Measurements from ENCODE around the gene FAS. TPM values are rescaled to one million over a fixed set of nuclear protein-coding genes. Genes with fewer than 3 reads are reported as not detected.
A peak's percentile ranks its signal among the peaks of the same experiment; 100 is the strongest.

FAS gene
- total and polyA plus RNA-seq, 4 experiments from 2014 or later: 42.4 to 80.6 (median 47.4) TPM

- CTCF ChIA-PET (ENCODE audit: partially characterized antibody): no interaction called here
- H3K4me1 Mint-ChIP-seq: peaks cover 8 to 18% (median 15%) of the 10 kb centered on the region in 4 donors
- POLR2A ChIA-PET (ENCODE audit: partially characterized antibody): interaction anchor here (0.7 to 1.0 kb wide), 3 partner anchors 9 to 24 kb away, joined by 3 read pairs; partner anchors contain the start of gene FAS
Measured at GRCh38 chr10:88966797-88967196, 23.8 kb upstream of the FAS start.

GRCh38 chr10:88968391-88968790, 22.2 kb upstream of the FAS start:
- H3K9me3 Mint-ChIP-seq: no peaks in the 10 kb centered on the region

More at GRCh38 chr10:88966797-88967196, 23.8 kb upstream of the FAS start:
- Histone ChIP-seq H3K27ac (ENCODE audit: low read depth, low read length) (no peak overlapping the region), H3K4me3 (ENCODE audit: low read length in 2 of 2) (no peak overlapping the region), H3K4me1 (ENCODE audit: insufficient read depth, low read length) (peaks cover 16% of the 10 kb centered on the region), H3K9me3 (ENCODE audit: control insufficient read depth in 1 of 2, low read length in 2 of 2) (no peaks in the 10 kb centered on the region), H3K36me3 (ENCODE audit: insufficient read depth, low read length) (no peaks in the 10 kb centered on the region), H3K27me3 (ENCODE audit: insufficient read depth, low read length) (no peaks in the 10 kb centered on the region)
- Mint-ChIP-seq H3K27ac (no peak overlapping the region), H3K27me3 (no peaks in the 10 kb centered on the region), H3K4me3 (no peak overlapping the region), H3K36me3 (peaks cover 0 to 3% of the 10 kb centered on the region in 2 donors), H3K9me3 (no peaks in the 10 kb centered on the region)
- no peak for DNase-seq
- intact Hi-C loops (cut with micrococcal nuclease): no loop called here

GRCh38 chr10:88971221-88972061, 19.2 kb upstream of the FAS start:
- Histone ChIP-seq H3K27ac (ENCODE audit: low read depth, low read length) (no peak overlapping the region), H3K27me3 (ENCODE audit: insufficient read depth, low read length) (no peaks in the 10 kb centered on the region), H3K4me3 (ENCODE audit: low read length in 2 of 2) (no peak overlapping the region), H3K9me3 (ENCODE audit: control insufficient read depth in 1 of 2, low read length in 2 of 2) (no peaks in the 10 kb centered on the region), H3K4me1 (ENCODE audit: insufficient read depth, low read length) (peaks cover 14% of the 10 kb centered on the region), H3K36me3 (ENCODE audit: insufficient read depth, low read length) (no peaks in the 10 kb centered on the region)
- no peaks in the 10 kb centered on the region for H3K9me3 Mint-ChIP-seq
- peaks cover 11 to 24% (median 14%) of the 10 kb centered on the region in 4 donors for H3K4me1 Mint-ChIP-seq
- intact Hi-C loops (cut with micrococcal nuclease): no loop called here
- no peak overlapping the region for H3K4me3 Mint-ChIP-seq
- no peaks in the 10 kb centered on the region for H3K27me3 Mint-ChIP-seq
- DNase-seq: no peak
- no peak overlapping the region for H3K27ac Mint-ChIP-seq
- ChIA-PET POLR2A (ENCODE audit: partially characterized antibody) (interaction anchor here (1.0 kb wide), 1 partner anchor 11 kb away, joined by 3 read pairs; no protein-coding TSS in a partner anchor), CTCF (ENCODE audit: partially characterized antibody) (interaction anchor here (0.7 to 1.4 kb wide), 4 partner anchors 24 to 250 kb away, joined by 3 to 4 read pairs (median 3); no protein-coding TSS in a partner anchor)
- peaks cover 0 to 2% of the 10 kb centered on the region in 2 donors for H3K36me3 Mint-ChIP-seq

More at GRCh38 chr10:88968391-88968790, 22.2 kb upstream of the FAS start:
- no peak for DNase-seq
- intact Hi-C loops (cut with micrococcal nuclease): no loop called here
- no peak overlapping the region for H3K4me3 Mint-ChIP-seq
- Histone ChIP-seq H3K4me1 (ENCODE audit: insufficient read depth, low read length) (peaks cover 2% of the 10 kb centered on the region), H3K4me3 (ENCODE audit: low read length in 2 of 2) (no peak overlapping the region), H3K9me3 (ENCODE audit: control insufficient read depth in 1 of 2, low read length in 2 of 2) (no peaks in the 10 kb centered on the region), H3K27ac (ENCODE audit: low read depth, low read length) (no peak overlapping the region), H3K27me3 (ENCODE audit: insufficient read depth, low read length) (no peaks in the 10 kb centered on the region), H3K36me3 (ENCODE audit: insufficient read depth, low read length) (no peaks in the 10 kb centered on the region)
- no peaks in the 10 kb centered on the region for H3K27me3 Mint-ChIP-seq
- H3K27ac Mint-ChIP-seq: no peak overlapping the region
- H3K4me1 Mint-ChIP-seq: peaks cover 1 to 7% (median 3%) of the 10 kb centered on the region in 4 donors
- ChIA-PET CTCF (ENCODE audit: partially characterized antibody) (interaction anchor here (0.6 to 2.2 kb wide), 2 partner anchors 19 to 34 kb away, joined by 4 to 8 read pairs; no protein-coding TSS in a partner anchor), POLR2A (ENCODE audit: partially characterized antibody) (no interaction called here)
- H3K36me3 Mint-ChIP-seq: no peaks in the 10 kb centered on the region

- Mint-ChIP-seq H3K4me1 (peaks cover 12 to 26% (median 15%) of the 10 kb centered on the region in 4 donors), H3K27me3 (no peaks in the 10 kb centered on the region), H3K4me3 (peak overlapping the region in 3 of 8 donors; percentile 91 to 100 (median 97)), H3K27ac (no peak overlapping the region), H3K36me3 (peaks cover 0 to 2% of the 10 kb centered on the region in 2 donors), H3K9me3 (no peaks in the 10 kb centered on the region)
- ChIA-PET CTCF (ENCODE audit: partially characterized antibody) (interaction anchor here (0.9 to 4.5 kb wide), 5 partner anchors 13 to 56 kb away, joined by 3 to 22 read pairs (median 3); partner anchors contain the start of gene FAS), POLR2A (ENCODE audit: partially characterized antibody) (interaction anchor here (5.4 kb wide), 1 partner anchor 17 kb away, joined by 54 read pairs; the partner anchor contains the start of gene FAS)
- H3K9me3 ChIP-seq (ENCODE audit: control insufficient read depth in 1 of 2, low read length in 2 of 2): no peaks in the 10 kb centered on the region
- no peaks in the 10 kb centered on the region for H3K27me3 ChIP-seq (ENCODE audit: insufficient read depth, low read length)
- intact Hi-C loops (cut with micrococcal nuclease): no loop called here
- H3K36me3 ChIP-seq (ENCODE audit: insufficient read depth, low read length): no peaks in the 10 kb centered on the region
- no peak for DNase-seq
- H3K4me1 ChIP-seq (ENCODE audit: insufficient read depth, low read length): peaks cover 15% of the 10 kb centered on the region
- no peak overlapping the region for H3K27ac ChIP-seq (ENCODE audit: low read depth, low read length)
- no peak overlapping the region for H3K4me3 ChIP-seq (ENCODE audit: low read length in 2 of 2)
Measured at GRCh38 chr10:88974012-88974411, 16.6 kb upstream of the FAS start.

- peak overlapping the region; percentile 83 to 98 (median 98) for H3K27ac Mint-ChIP-seq
- POLR2A ChIA-PET (ENCODE audit: partially characterized antibody): interaction anchor here (1.0 to 5.4 kb wide), 5 partner anchors 8 to 93 kb away, joined by 3 to 54 read pairs (median 3); partner anchors contain the start of gene FAS
- peaks cover 19% of the 10 kb centered on the region for H3K4me1 ChIP-seq (ENCODE audit: insufficient read depth, low read length)
- no peaks in the 10 kb centered on the region for H3K27me3 Mint-ChIP-seq
- peak overlapping the region; percentile 14 to 46 for H3K4me3 ChIP-seq (ENCODE audit: low read length in 2 of 2)
- intact Hi-C loops (cut with micrococcal nuclease): loop anchor here (1.0 kb wide), 1 partner anchor 16 kb away; the partner anchor contains the start of gene FAS
- peaks cover 0 to 2% of the 10 kb centered on the region in 2 donors for H3K36me3 Mint-ChIP-seq
- peaks cover 15 to 30% (median 19%) of the 10 kb centered on the region in 4 donors for H3K4me1 Mint-ChIP-seq
- H3K36me3 ChIP-seq (ENCODE audit: insufficient read depth, low read length): no peaks in the 10 kb centered on the region
- peak overlapping the region; percentile 59 for H3K27ac ChIP-seq (ENCODE audit: low read depth, low read length)
- H3K9me3 ChIP-seq (ENCODE audit: control insufficient read depth in 1 of 2, low read length in 2 of 2): no peaks in the 10 kb centered on the region
- CTCF ChIA-PET (ENCODE audit: partially characterized antibody): interaction anchor here (1.0 to 4.5 kb wide), 7 partner anchors 12 to 55 kb away, joined by 3 to 22 read pairs (median 3); partner anchors contain the start of gene FAS
- peak overlapping the region; percentile 91 to 100 (median 97) for H3K4me3 Mint-ChIP-seq
- H3K9me3 Mint-ChIP-seq: no peaks in the 10 kb centered on the region
- no peaks in the 10 kb centered on the region for H3K27me3 ChIP-seq (ENCODE audit: insufficient read depth, low read length)
- peak in 3 of 5 donors; percentile 45 to 54 (median 52) for DNase-seq
Measured at GRCh38 chr10:88974446-88975376, 15.9 kb upstream of the FAS start.

GRCh38 chr10:88975377-88975720, 15.2 kb upstream of the FAS start:
- peaks cover 15 to 30% (median 21%) of the 10 kb centered on the region in 4 donors for H3K4me1 Mint-ChIP-seq

More at GRCh38 chr10:88975377-88975720, 15.2 kb upstream of the FAS start:
- H3K4me3 Mint-ChIP-seq: peak overlapping the region; percentile 91 to 100 (median 97)
- H3K27ac Mint-ChIP-seq: peak overlapping the region; percentile 83 to 98 (median 98)
- no peak for DNase-seq
- ChIA-PET CTCF (ENCODE audit: partially characterized antibody) (interaction anchor here (1.0 to 4.5 kb wide), 6 partner anchors 13 to 54 kb away, joined by 3 to 22 read pairs (median 4); partner anchors contain the start of gene FAS), POLR2A (ENCODE audit: partially characterized antibody) (interaction anchor here (1.0 to 5.4 kb wide), 5 partner anchors 8 to 94 kb away, joined by 3 to 54 read pairs (median 3); partner anchors contain the start of gene FAS)
- no peaks in the 10 kb centered on the region for H3K9me3 Mint-ChIP-seq
- Histone ChIP-seq H3K4me1 (ENCODE audit: insufficient read depth, low read length) (peaks cover 19% of the 10 kb centered on the region), H3K4me3 (ENCODE audit: low read length in 2 of 2) (peak overlapping the region; percentile 14 to 46), H3K9me3 (ENCODE audit: control insufficient read depth in 1 of 2, low read length in 2 of 2) (no peaks in the 10 kb centered on the region), H3K27me3 (ENCODE audit: insufficient read depth, low read length) (no peaks in the 10 kb centered on the region), H3K27ac (ENCODE audit: low read depth, low read length) (peak overlapping the region; percentile 59), H3K36me3 (ENCODE audit: insufficient read depth, low read length) (no peaks in the 10 kb centered on the region)
- no peaks in the 10 kb centered on the region for H3K27me3 Mint-ChIP-seq
- intact Hi-C loops (cut with micrococcal nuclease): loop anchor here (1.0 kb wide), 1 partner anchor 15 kb away; the partner anchor contains the start of gene FAS
- H3K36me3 Mint-ChIP-seq: peaks cover 0 to 2% of the 10 kb centered on the region in 2 donors

All from CD4-positive, alpha-beta memory T cell (primary cell).